Neuronal stem cell (in vitro differentiated cells): ENCODE measurements around the gene COL11A2.

Source experiments
- DNase-seq: peaks from one replicate; pipeline ENCODE4 v3.0.0-alpha.2; 2013; ENCODE audit warnings: low spot score
- H2AFZ ChIP-seq: one replicate; pipeline ENCODE4 v1.6.1; 2013; ENCODE audit warnings: mild to moderate bottlenecking, low read length, inconsistent platforms
- H2AK5ac ChIP-seq: 2 replicates; pipeline ENCODE4 v1.6.1; 2013; ENCODE audit warnings: low read depth, mild to moderate bottlenecking, inconsistent platforms, low read length, moderate library complexity, mixed read lengths
- H2BK120ac ChIP-seq: 2 replicates; pipeline ENCODE4 v1.6.1; 2013; ENCODE audit warnings: low read depth, mild to moderate bottlenecking, inconsistent platforms, low read length, moderate library complexity, mixed read lengths
- H2BK12ac ChIP-seq: one replicate; pipeline ENCODE4 v1.6.1; 2013; ENCODE audit warnings: low read length, inconsistent platforms
- H2BK15ac ChIP-seq: 2 replicates; pipeline ENCODE4 v1.6.1; 2013; ENCODE audit warnings: mild to moderate bottlenecking, low read length, inconsistent platforms, mixed read lengths
- H2BK5ac ChIP-seq: one replicate; pipeline ENCODE4 v1.6.1; 2013; ENCODE audit warnings: inconsistent platforms, mild to moderate bottlenecking, low read length, moderate library complexity
- H3K14ac ChIP-seq: one replicate; pipeline ENCODE4 v1.6.1; 2013; ENCODE audit warnings: low read length, inconsistent platforms
- H3K18ac ChIP-seq: 2 replicates; pipeline ENCODE4 v1.6.1; 2013; ENCODE audit warnings: low read length, inconsistent platforms
- H3K23ac ChIP-seq: 2 replicates; pipeline ENCODE4 v1.6.1; 2013; ENCODE audit warnings: low read depth, mild to moderate bottlenecking, mixed read lengths, low read length, inconsistent platforms; ENCODE audit not compliant: poor library complexity
- H3K27ac ChIP-seq: replicated peaks from 3 replicates; pipeline ENCODE4 v1.5.1; 2013; ENCODE audit warnings: low read length, inconsistent platforms
- H3K27me3 ChIP-seq, 3 experiments: 2 replicates each; pipeline ENCODE4 v1.6.1; 2013; ENCODE audit warnings: low read length in 3 of 3, mild to moderate bottlenecking in 2 of 3, inconsistent platforms in 1 of 3, low read depth in 1 of 3, mixed read lengths in 1 of 3, moderate library complexity in 1 of 3; ENCODE audit not compliant: control insufficient read depth in 3 of 3, insufficient read depth in 3 of 3
- H3K36me3 ChIP-seq, 2 donors: replicated peaks in 1 of 2; 2 replicates each; pipeline ENCODE4 v1.6.1; 2013; ENCODE audit warnings: low read length in 2 of 2; ENCODE audit not compliant: control insufficient read depth in 2 of 2, insufficient read depth in 2 of 2
- H3K4ac ChIP-seq: 2 replicates; pipeline ENCODE4 v1.6.1; 2013; ENCODE audit warnings: inconsistent platforms, mild to moderate bottlenecking, low read length, moderate library complexity
- H3K4me1 ChIP-seq, 2 donors: 1 replicate in 1 of 2; 2 replicates in 1 of 2; pipeline ENCODE4 v1.6.1; 2013; ENCODE audit warnings: low read length in 2 of 2, low read depth in 1 of 2; ENCODE audit not compliant: control insufficient read depth in 2 of 2, insufficient read depth in 1 of 2
- H3K4me2 ChIP-seq: one replicate; pipeline ENCODE4 v1.6.1; 2013; ENCODE audit warnings: mild to moderate bottlenecking, low read length, inconsistent platforms; ENCODE audit not compliant: insufficient read depth, poor library complexity, severe bottlenecking
- H3K4me3 ChIP-seq, 2 donors: 2 replicates each; pipeline ENCODE4 v1.5.1; 2013; ENCODE audit warnings: low read length in 2 of 2, mild to moderate bottlenecking in 2 of 2, inconsistent platforms in 1 of 2, moderate library complexity in 1 of 2
- H3K79me1 ChIP-seq: one replicate; pipeline ENCODE4 v1.6.1; 2013; ENCODE audit warnings: low read depth, mild to moderate bottlenecking, inconsistent platforms, low read length, moderate library complexity
- H3K9ac ChIP-seq: one replicate; pipeline ENCODE4 v1.6.1; 2013; ENCODE audit warnings: mild to moderate bottlenecking, low read depth, low read length, inconsistent platforms; ENCODE audit not compliant: poor library complexity
- H3K9me3 ChIP-seq, 2 donors: replicated peaks in 1 of 2; 2 replicates each; pipeline versions ENCODE3 to v1.6.1; 2013; ENCODE audit warnings: low read length in 2 of 2, mild to moderate bottlenecking in 2 of 2, inconsistent platforms in 1 of 2, low read depth in 1 of 2, mixed read lengths in 1 of 2, moderate library complexity in 1 of 2; ENCODE audit not compliant: control insufficient read depth in 2 of 2, insufficient read depth in 1 of 2
- H4K8ac ChIP-seq: one replicate; pipeline ENCODE4 v1.6.1; 2013; ENCODE audit warnings: low read depth, mild to moderate bottlenecking, inconsistent platforms, low read length, moderate library complexity
- H4K91ac ChIP-seq: one replicate; pipeline ENCODE4 v1.6.1; 2013; ENCODE audit warnings: low read length, low read depth, mild to moderate bottlenecking, inconsistent platforms; ENCODE audit not compliant: poor library complexity
- WGBS, 2 donors: extraction: QIAGEN DNeasy Blood & Tissue Kit; methylation state at CpG; one replicate each; pipeline ENCODE4 v1.1.7; 2013; ENCODE audit warnings: missing lambda C conversion rate in 2 of 2, mixed read lengths in 1 of 2; ENCODE audit not compliant: insufficient read length in 2 of 2, insufficient replicate concordance in 1 of 2; ENCODE audit errors: extremely low coverage in 2 of 2; 5-methylcytosine and 5-hydroxymethylcytosine counted together

COL11A2 gene

DNA sequence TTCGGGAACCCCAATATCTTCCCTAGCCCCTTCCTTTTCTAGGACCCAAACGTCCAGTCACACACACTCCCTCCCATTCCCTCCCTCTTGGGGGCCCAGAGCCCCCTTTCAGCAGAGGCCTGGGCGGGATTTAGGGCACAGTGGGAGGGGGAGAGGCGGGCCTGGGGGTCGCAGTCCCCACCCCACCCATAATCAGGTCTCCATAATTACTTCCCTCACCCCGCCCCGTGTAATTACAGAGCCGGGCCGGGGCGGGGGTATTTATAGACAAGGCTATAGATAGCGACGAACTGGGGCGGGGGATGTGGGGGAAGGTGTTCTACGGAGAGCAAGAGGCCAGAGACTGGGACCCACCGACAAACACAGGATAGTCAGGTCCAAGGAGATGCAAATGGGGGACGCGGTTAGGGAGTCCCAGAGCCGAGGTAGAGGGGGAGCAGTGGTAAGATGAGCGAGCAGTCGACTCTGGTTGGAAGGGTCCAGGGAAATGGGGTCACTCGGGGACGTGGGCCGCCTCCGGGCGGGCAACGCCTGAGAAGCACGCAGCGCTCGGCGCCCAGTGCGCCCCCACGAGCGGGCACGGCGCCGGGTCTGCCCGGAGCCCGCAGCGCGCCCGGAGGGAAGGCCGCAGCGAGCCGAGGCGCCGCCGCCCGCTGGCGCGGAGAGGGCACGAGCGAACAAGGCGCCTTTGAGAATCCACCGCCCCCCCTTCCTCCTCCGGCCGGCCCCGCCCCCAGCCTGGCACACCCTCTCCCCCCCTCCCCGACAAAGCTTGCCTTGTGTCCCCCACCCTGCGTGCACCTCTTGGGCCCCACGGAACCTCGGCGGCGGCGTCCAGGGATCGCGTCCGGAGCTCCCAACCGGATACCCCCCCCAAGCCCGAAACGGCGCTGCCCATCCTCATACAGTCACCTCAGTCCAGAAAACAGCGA, 670 bp upstream of the COL11A2 start:
- H2BK12ac ChIP-seq: no peak overlapping the region
- no peak overlapping the region for H4K91ac ChIP-seq
- H3K4me2 ChIP-seq: peak overlapping the region; percentile 81
- no CpG with 5 or more reads among the region's 72 CpGs for WGBS, 2 donors
- H3K27ac ChIP-seq: no peak overlapping the region
- peak overlapping the region; percentile 50 for H3K9ac ChIP-seq
- no peak overlapping the region for H3K14ac ChIP-seq
- H3K36me3 ChIP-seq: peaks cover 25 to 40% of the 10 kb centered on the region in 2 donors
- H3K4ac ChIP-seq: no peak overlapping the region
- no peak overlapping the region for H3K23ac ChIP-seq
- H2AK5ac ChIP-seq: no peak overlapping the region
- H2AFZ ChIP-seq: no peak overlapping the region
- no peak overlapping the region for H2BK5ac ChIP-seq
- peaks cover 3 to 11% of the 10 kb centered on the region in 2 donors for H3K4me1 ChIP-seq
- DNase-seq: no peak
- peaks cover under 1% of the 10 kb centered on the region for H3K79me1 ChIP-seq
- peak overlapping the region; percentile 15 for H2BK15ac ChIP-seq
- peak overlapping the region; percentile 93 for H3K18ac ChIP-seq
- H4K8ac ChIP-seq: no peak overlapping the region
- H3K27me3 ChIP-seq: peaks cover 4 to 22% (median 14%) of the 10 kb centered on the region in 3 experiments
- H3K4me3 ChIP-seq: peak overlapping the region in 1 of 2 donors; percentile 74
- H3K9me3 ChIP-seq: no peaks in the 10 kb centered on the region
- no peak overlapping the region for H2BK120ac ChIP-seq

DNA sequence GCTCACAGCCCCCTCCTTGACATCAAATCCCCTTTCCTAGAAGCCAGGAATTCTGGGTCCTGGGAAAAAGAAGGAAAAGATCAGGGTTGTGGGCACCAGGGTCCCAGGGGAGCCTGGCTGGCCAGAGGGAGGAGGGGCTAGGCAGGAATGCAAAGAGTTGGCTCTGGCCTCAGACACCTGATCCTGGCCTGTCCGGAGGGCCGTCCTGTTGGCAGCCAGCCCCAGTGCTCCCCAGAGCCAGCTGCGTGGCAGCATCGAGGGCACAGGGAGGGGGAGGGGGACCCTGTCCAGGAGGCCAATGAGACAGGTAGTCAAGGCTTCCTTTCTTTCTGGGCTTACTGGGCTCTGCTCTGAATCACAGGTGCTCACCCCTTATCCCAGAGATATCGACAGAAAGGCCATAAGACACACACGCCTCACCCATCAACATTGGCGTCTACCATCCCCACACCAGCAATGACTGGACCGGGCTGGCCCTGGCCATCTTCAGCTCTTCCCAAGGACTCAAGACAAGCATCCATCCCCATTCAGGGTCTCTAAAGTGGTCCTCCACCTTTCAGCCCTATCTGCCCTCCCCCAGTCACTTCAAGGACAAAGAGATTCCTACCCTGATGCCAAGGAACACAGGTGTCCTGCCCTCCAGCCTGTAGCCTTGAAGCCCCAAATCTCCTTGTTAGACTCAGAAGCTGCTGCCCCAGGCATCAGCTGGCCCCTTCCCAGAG, 723 bp downstream of the COL11A2 start:
- Histone ChIP-seq H2AK5ac (peak overlapping the region; percentile 13), H3K4me2 (peak overlapping the region; percentile 39), H3K27me3 (peaks cover 4 to 22% (median 18%) of the 10 kb centered on the region in 3 experiments), H3K36me3 (peaks cover 20 to 31% of the 10 kb centered on the region in 2 donors), H2BK5ac (no peak overlapping the region), H2BK12ac (no peak overlapping the region), H3K4ac (no peak overlapping the region), H3K14ac (no peak overlapping the region), H3K23ac (peak overlapping the region; percentile 30), H3K4me3 (peak overlapping the region in 1 of 2 donors; percentile 16), H3K9ac (no peak overlapping the region), H2BK120ac (no peak overlapping the region), H3K9me3 (no peaks in the 10 kb centered on the region), H2AFZ (no peak overlapping the region), H3K79me1 (no peaks in the 10 kb centered on the region), H3K4me1 (peaks cover 3 to 11% of the 10 kb centered on the region in 2 donors), H4K91ac (no peak overlapping the region), H4K8ac (no peak overlapping the region), H3K27ac (no peak overlapping the region), H3K18ac (peak overlapping the region; percentile 73), H2BK15ac (peak overlapping the region; percentile 23)
- DNase-seq: no peak
- WGBS, 2 donors: no CpG with 5 or more reads among the region's 8 CpGs

DNA sequence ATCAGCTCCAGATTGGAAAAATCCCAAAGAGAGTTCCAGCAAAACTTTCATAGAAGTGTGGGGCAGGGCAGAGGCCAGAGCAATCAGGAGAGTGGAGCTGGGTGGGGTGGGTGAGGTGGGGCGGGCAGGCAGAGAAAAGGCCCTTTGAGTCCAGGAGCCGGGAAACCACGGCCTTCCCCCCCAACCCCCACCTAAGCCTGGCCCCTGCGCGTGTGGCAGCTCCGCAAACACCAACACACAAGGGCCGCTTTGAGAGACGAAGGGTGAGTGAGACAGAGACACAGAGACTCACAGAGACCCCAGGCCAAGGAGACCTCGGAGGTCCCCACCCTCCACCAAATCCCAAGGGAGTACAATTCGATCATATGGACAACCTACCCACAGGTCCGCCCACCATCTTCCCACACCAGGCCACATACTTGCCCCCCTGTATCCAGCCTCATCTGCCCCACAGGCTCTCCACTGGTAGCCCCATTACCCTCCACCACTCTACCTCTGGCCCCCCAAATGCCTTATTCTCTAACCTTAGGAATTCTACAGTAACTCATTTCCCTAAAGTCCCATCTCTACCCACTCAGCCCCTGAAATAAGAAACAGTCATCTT, 1.7 kb downstream of the COL11A2 start:
- H4K91ac ChIP-seq: no peak overlapping the region
- H3K4ac ChIP-seq: no peak overlapping the region
- peak overlapping the region; percentile 2 for H2BK120ac ChIP-seq
- no peak overlapping the region for H2BK15ac ChIP-seq
- H4K8ac ChIP-seq: no peak overlapping the region
- no peak for DNase-seq
- no peaks in the 10 kb centered on the region for H3K79me1 ChIP-seq
- no peak overlapping the region for H3K27ac ChIP-seq
- H3K23ac ChIP-seq: no peak overlapping the region
- H3K18ac ChIP-seq: no peak overlapping the region
- H3K4me2 ChIP-seq: no peak overlapping the region
- H3K4me3 ChIP-seq: no peak overlapping the region
- H2BK12ac ChIP-seq: no peak overlapping the region
- no peak overlapping the region for H2BK5ac ChIP-seq
- no peak overlapping the region for H2AFZ ChIP-seq
- peaks cover 3 to 11% of the 10 kb centered on the region in 2 donors for H3K4me1 ChIP-seq
- no peak overlapping the region for H3K14ac ChIP-seq
- no CpG with 5 or more reads among the region's 11 CpGs for WGBS, 2 donors
- H3K36me3 ChIP-seq: peaks cover 14 to 22% of the 10 kb centered on the region in 2 donors
- H2AK5ac ChIP-seq: peak overlapping the region; percentile 71
- H3K9ac ChIP-seq: no peak overlapping the region
- peaks cover 4 to 22% (median 18%) of the 10 kb centered on the region in 3 experiments for H3K27me3 ChIP-seq
- H3K9me3 ChIP-seq: no peaks in the 10 kb centered on the region
